Lower leg skin (tissue), 3 donors: Measurements from ENCODE around the gene CYTH2.

Experiments
- POLR2A ChIP-seq, 2 donors: fragments of 450-650 bp; IDR thresholded peaks; one replicate each; pipeline ENCODE4 v1.6.1; 2016 to 2017; ENCODE audit warnings: antibody characterized with exemption in 2 of 2, mild to moderate bottlenecking in 1 of 2, moderate library complexity in 1 of 2
- TF ChIP-seq, protein P1 (sequence below), 3 donors: fragments of 450-650 bp; IDR thresholded peaks; one replicate each; pipeline ENCODE4 v1.5.1; 2016; ENCODE audit warnings: antibody characterized with exemption in 3 of 3, mild to moderate bottlenecking in 3 of 3, moderate library complexity in 2 of 3

DNA sequence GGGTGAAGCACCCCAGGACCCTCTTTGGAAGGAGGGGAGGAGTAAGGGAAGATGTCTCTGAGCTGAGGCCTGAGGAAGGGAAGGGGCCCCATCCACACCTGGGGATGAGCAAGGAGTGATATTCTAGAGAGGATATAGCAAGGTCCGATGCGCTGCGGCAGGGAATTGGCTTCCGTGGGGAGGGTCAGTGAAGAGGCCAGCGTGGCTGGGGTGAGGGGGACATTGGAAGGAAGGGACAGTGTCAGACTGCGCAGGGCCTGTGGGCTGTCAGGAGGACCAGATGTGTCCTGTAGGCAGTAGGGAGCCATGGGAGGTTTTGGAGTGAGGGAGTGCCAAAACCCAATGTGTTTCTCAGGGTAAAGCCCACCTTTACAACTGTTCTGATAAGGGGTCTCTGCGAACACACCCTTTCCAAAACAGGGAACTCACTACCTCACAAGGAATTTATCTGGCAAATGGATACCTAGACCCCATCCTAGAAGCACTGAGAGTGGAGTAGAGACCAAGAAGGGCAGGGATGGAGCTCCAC, 38.8 kb downstream of the CYTH2 start:
- TF ChIP-seq, protein P1, sequence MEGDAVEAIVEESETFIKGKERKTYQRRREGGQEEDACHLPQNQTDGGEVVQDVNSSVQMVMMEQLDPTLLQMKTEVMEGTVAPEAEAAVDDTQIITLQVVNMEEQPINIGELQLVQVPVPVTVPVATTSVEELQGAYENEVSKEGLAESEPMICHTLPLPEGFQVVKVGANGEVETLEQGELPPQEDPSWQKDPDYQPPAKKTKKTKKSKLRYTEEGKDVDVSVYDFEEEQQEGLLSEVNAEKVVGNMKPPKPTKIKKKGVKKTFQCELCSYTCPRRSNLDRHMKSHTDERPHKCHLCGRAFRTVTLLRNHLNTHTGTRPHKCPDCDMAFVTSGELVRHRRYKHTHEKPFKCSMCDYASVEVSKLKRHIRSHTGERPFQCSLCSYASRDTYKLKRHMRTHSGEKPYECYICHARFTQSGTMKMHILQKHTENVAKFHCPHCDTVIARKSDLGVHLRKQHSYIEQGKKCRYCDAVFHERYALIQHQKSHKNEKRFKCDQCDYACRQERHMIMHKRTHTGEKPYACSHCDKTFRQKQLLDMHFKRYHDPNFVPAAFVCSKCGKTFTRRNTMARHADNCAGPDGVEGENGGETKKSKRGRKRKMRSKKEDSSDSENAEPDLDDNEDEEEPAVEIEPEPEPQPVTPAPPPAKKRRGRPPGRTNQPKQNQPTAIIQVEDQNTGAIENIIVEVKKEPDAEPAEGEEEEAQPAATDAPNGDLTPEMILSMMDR (IDR thresholded peaks at IDR 0.05) = no peak
- no peak for TF ChIP-seq POLR2A (IDR thresholded peaks at IDR 0.05)
